ENCODE measurements around the gene JMJD7. TPM values are rescaled to one million over a fixed set of nuclear protein-coding genes. Genes with fewer than 3 reads are reported as not detected.

Gene JMJD7
- total RNA-seq, 1 donor from 2014 or later = 26.2 TPM

- Mint-ChIP-seq H3K27ac (no peak overlapping the region), H3K4me3 (ENCODE audit: low read depth) (no peak overlapping the region), H3K36me3 (ENCODE audit: insufficient read depth) (no peaks in the 10 kb centered on the region), H3K9me3 (ENCODE audit: low read depth) (no peaks in the 10 kb centered on the region), H3K4me1 (ENCODE audit: low read depth) (peaks cover 5% of the 10 kb centered on the region), H3K27me3 (peaks cover 8% of the 10 kb centered on the region)
- TF ChIP-seq CTCF (IDR thresholded peaks at IDR 0.05; ENCODE audit: unreplicated experiment) = no peak
- DNase-seq (ENCODE audit: low spot score, unreplicated experiment) = no peak
Observed at GRCh38 chr15:41872166-41872747, 44.4 kb downstream of the JMJD7 start.

GRCh38 chr15:41873711-41874110, 45.8 kb downstream of the JMJD7 start:
- Mint-ChIP-seq H3K9me3 (ENCODE audit: low read depth) (no peaks in the 10 kb centered on the region), H3K36me3 (ENCODE audit: insufficient read depth) (no peaks in the 10 kb centered on the region), H3K4me3 (ENCODE audit: low read depth) (no peak overlapping the region), H3K27ac (no peak overlapping the region), H3K27me3 (peaks cover 11% of the 10 kb centered on the region), H3K4me1 (ENCODE audit: low read depth) (no peaks in the 10 kb centered on the region)
- no peak for TF ChIP-seq CTCF (IDR thresholded peaks at IDR 0.05; ENCODE audit: unreplicated experiment)
- DNase-seq (ENCODE audit: low spot score, unreplicated experiment) = no peak

GRCh38 chr15:41874736-41875135, 46.8 kb downstream of the JMJD7 start:
- no peaks in the 10 kb centered on the region for H3K36me3 Mint-ChIP-seq (ENCODE audit: insufficient read depth)
- no peak overlapping the region for H3K27ac Mint-ChIP-seq
- no peak for TF ChIP-seq CTCF (IDR thresholded peaks at IDR 0.05; ENCODE audit: unreplicated experiment)
- no peaks in the 10 kb centered on the region for H3K9me3 Mint-ChIP-seq (ENCODE audit: low read depth)
- peaks cover 17% of the 10 kb centered on the region for H3K27me3 Mint-ChIP-seq
- no peaks in the 10 kb centered on the region for H3K4me1 Mint-ChIP-seq (ENCODE audit: low read depth)
- DNase-seq (ENCODE audit: low spot score, unreplicated experiment) = no peak
- no peak overlapping the region for H3K4me3 Mint-ChIP-seq (ENCODE audit: low read depth)

- Mint-ChIP-seq H3K4me3 (ENCODE audit: low read depth) (no peak overlapping the region), H3K36me3 (ENCODE audit: insufficient read depth) (no peaks in the 10 kb centered on the region), H3K27ac (no peak overlapping the region), H3K4me1 (ENCODE audit: low read depth) (no peaks in the 10 kb centered on the region), H3K9me3 (ENCODE audit: low read depth) (no peaks in the 10 kb centered on the region), H3K27me3 (peaks cover 26% of the 10 kb centered on the region)
- no peak for TF ChIP-seq CTCF (IDR thresholded peaks at IDR 0.05; ENCODE audit: unreplicated experiment)
- DNase-seq (ENCODE audit: low spot score, unreplicated experiment) = no peak
Observed at GRCh38 chr15:41876007-41876406, 48.1 kb downstream of the JMJD7 start.

- Mint-ChIP-seq H3K4me1 (ENCODE audit: low read depth) (peaks cover 1% of the 10 kb centered on the region), H3K4me3 (ENCODE audit: low read depth) (no peak overlapping the region), H3K36me3 (ENCODE audit: insufficient read depth) (no peaks in the 10 kb centered on the region), H3K9me3 (ENCODE audit: low read depth) (no peaks in the 10 kb centered on the region), H3K27ac (no peak overlapping the region), H3K27me3 (peaks cover 33% of the 10 kb centered on the region)
- TF ChIP-seq CTCF (IDR thresholded peaks at IDR 0.05; ENCODE audit: unreplicated experiment) = no peak
- DNase-seq (ENCODE audit: low spot score, unreplicated experiment) = no peak
Observed at GRCh38 chr15:41876689-41877088, 48.8 kb downstream of the JMJD7 start.

Measured in progenitor cell of endocrine pancreas (in vitro differentiated cells).